Stomach (tissue), 9 donors: ENCODE measurements around the gene DFFB. TPM values are rescaled to one million over a fixed set of nuclear protein-coding genes. Genes with fewer than 3 reads are reported as not detected.

Source experiments
- DNase-seq, 2 donors: peaks; one replicate each; pipeline versions ENCODE4 v3.0.0 to v3.0.0-alpha.2; 2013 to 2019
- H3K27ac ChIP-seq, 5 donors: fragments of 200-600 bp in 4 of 5; sonication (generic) in 4 of 5; one replicate each; pipeline ENCODE4 v1.5.1; 2013 to 2019; ENCODE audit warnings: mild to moderate bottlenecking in 1 of 5, moderate library complexity in 1 of 5
- H3K27me3 ChIP-seq, 3 donors: fragments of 200-600 bp; sonication (generic); one replicate each; pipeline ENCODE4 v1.5.1; 2017 to 2019; ENCODE audit warnings: mixed run types in 1 of 3
- H3K36me3 ChIP-seq, 4 donors: fragments of 200-600 bp; sonication (generic); 1 replicate in 3 of 4; 2 replicates in 1 of 4; pipeline ENCODE4 v1.5.1; 2016 to 2019
- H3K4me1 ChIP-seq, 4 donors: fragments of 200-600 bp; sonication (generic); one replicate each; pipeline ENCODE4 v1.5.1; 2016 to 2019
- H3K4me3 ChIP-seq, 4 donors: fragments of 200-600 bp; sonication (generic) in 3 of 4; one replicate each; pipeline ENCODE4 v1.5.1; 2016 to 2019; ENCODE audit warnings: mild to moderate bottlenecking in 1 of 4
- H3K9me3 ChIP-seq, 4 donors: fragments of 200-600 bp; sonication (generic); one replicate each; pipeline ENCODE4 v1.5.1; 2016 to 2019
- EP300 ChIP-seq: sonication (generic); formaldehyde crosslinking; IDR thresholded peaks from one replicate; pipeline ENCODE4 v1.6.1; 2017; ENCODE audit warnings: antibody characterized with exemption
- POLR2A ChIP-seq, 4 donors: fragments of 450-650 bp; IDR thresholded peaks; one replicate each; pipeline ENCODE4 v1.6.1; 2016; ENCODE audit warnings: antibody characterized with exemption in 4 of 4, control low read depth in 2 of 4, mild to moderate bottlenecking in 1 of 4, moderate library complexity in 1 of 4
- POLR2AphosphoS5 ChIP-seq, 3 donors: sonication (generic); formaldehyde crosslinking; IDR thresholded peaks; one replicate each; pipeline ENCODE4 v1.6.1; 2016; ENCODE audit warnings: antibody characterized with exemption in 3 of 3
- WGBS, 5 donors: extraction: QIAGEN DNeasy Blood & Tissue Kit in 3 of 5; methylation state at CpG; one replicate each; pipeline versions ENCODE4 v1.1.5 to v1.1.7; 2013 to 2018; 5-methylcytosine and 5-hydroxymethylcytosine counted together
- intact Hi-C: fragments of 100-400 bp; cut with DNase I; formaldehyde crosslinking; loops from one replicate; pipeline ENCODE4 v1.15.1; 2023; ENCODE audit warnings: low total_unique reads
- polyA plus RNA-seq, 3 donors: library from polyadenylated mRNA; stranded (reverse); fragments of 200-250 nt; gene quantifications; one replicate each; pipeline ENCODE4 v1.2.3, GENCODE V29; 2013
- total RNA-seq, 5 donors: library from RNA; depleted of rRNA; stranded (reverse); fragments of >200 nt; gene quantifications; one replicate each; pipeline versions ENCODE4 v1.1.0 to v1.2.3, GENCODE V29; 2014 to 2016
- TF ChIP-seq, protein P1 (sequence below), 7 experiments: fragments of 450-650 bp in 4 of 7; fragments of 200-600 bp in 3 of 7; sonication (generic) in 3 of 7; IDR thresholded peaks; one replicate each; pipeline ENCODE4 v1.5.1; 2016 to 2019; ENCODE audit warnings: antibody characterized with exemption in 7 of 7, control low read depth in 2 of 7, mild to moderate bottlenecking in 1 of 7
- donor health status: healthy with polysubstance abuse.
- donor health status: Bipolar disorder and iron deficiency.
- donor health status: healthy.

The DFFB gene
- total and polyA plus RNA-seq, 8 donors = 1.2 to 9.3 (median 4.8) TPM

DNA sequence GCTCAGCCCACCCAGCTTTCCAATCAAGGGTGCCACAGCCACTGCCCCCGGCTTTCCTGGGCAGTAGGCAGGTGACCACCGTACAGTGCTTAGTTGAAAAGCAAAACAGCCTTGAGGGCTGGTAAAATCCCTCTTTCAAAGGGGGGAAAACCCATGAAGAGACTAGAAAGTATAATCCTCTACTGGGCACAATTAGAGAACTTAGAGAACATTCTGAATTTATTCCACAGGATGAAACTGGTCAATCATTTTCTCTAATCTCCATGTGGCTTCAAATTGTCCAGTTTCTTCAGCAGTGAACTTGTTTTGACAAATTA is 45.7 kb upstream of the DFFB start:
- Histone ChIP-seq H3K27me3 (peaks cover 0 to 8% (median 0%) of the 10 kb centered on the region in 3 donors), H3K4me3 (no peak overlapping the region), H3K27ac (no peak overlapping the region), H3K36me3 (peaks cover 15 to 34% (median 31%) of the 10 kb centered on the region in 4 donors), H3K9me3 (no peaks in the 10 kb centered on the region), H3K4me1 (no peaks in the 10 kb centered on the region)
- intact Hi-C loops = no loop called here
- WGBS, 5 donors = 42 to 68% (median 51%) methylated on average over 2 of the region's 2 CpGs
- DNase-seq = no peak
- no peak for TF ChIP-seq EP300
- TF ChIP-seq POLR2A (IDR thresholded peaks at IDR 0.05) = no peak
- TF ChIP-seq, protein P1, sequence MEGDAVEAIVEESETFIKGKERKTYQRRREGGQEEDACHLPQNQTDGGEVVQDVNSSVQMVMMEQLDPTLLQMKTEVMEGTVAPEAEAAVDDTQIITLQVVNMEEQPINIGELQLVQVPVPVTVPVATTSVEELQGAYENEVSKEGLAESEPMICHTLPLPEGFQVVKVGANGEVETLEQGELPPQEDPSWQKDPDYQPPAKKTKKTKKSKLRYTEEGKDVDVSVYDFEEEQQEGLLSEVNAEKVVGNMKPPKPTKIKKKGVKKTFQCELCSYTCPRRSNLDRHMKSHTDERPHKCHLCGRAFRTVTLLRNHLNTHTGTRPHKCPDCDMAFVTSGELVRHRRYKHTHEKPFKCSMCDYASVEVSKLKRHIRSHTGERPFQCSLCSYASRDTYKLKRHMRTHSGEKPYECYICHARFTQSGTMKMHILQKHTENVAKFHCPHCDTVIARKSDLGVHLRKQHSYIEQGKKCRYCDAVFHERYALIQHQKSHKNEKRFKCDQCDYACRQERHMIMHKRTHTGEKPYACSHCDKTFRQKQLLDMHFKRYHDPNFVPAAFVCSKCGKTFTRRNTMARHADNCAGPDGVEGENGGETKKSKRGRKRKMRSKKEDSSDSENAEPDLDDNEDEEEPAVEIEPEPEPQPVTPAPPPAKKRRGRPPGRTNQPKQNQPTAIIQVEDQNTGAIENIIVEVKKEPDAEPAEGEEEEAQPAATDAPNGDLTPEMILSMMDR (IDR thresholded peaks at IDR 0.05) = no peak
- no peak for TF ChIP-seq POLR2AphosphoS5 (IDR thresholded peaks at IDR 0.05)

DNA sequence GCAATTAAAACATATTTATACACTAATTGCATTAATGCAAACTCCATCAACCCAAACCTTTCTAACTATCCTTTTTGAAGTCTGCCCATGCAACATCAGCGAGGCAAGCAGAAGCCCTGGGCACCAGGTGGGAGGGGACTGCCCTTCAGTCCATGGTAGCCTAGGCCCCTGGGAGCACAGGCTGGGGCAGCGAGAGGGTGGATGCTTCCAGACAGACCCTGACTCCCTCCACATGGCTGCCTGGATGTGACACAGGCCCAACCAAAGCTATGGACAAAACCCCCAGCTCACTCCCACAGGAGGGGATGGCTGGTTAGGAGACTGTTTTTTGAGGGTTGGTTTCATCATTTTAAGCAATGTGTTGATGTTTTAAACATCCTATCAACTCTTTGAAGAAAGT is 43.2 kb upstream of the DFFB start:
- Histone ChIP-seq H3K27ac (no peak overlapping the region), H3K36me3 (peaks cover 15 to 56% (median 45%) of the 10 kb centered on the region in 4 donors), H3K4me3 (no peak overlapping the region), H3K9me3 (no peaks in the 10 kb centered on the region), H3K27me3 (no peaks in the 10 kb centered on the region), H3K4me1 (no peaks in the 10 kb centered on the region)
- DNase-seq = no peak
- intact Hi-C loops = no loop called here
- WGBS, 5 donors = 94 to 98% (median 97%) methylated on average over 2 of the region's 2 CpGs
- TF ChIP-seq POLR2AphosphoS5 (IDR thresholded peaks at IDR 0.05) = no peak

DNA sequence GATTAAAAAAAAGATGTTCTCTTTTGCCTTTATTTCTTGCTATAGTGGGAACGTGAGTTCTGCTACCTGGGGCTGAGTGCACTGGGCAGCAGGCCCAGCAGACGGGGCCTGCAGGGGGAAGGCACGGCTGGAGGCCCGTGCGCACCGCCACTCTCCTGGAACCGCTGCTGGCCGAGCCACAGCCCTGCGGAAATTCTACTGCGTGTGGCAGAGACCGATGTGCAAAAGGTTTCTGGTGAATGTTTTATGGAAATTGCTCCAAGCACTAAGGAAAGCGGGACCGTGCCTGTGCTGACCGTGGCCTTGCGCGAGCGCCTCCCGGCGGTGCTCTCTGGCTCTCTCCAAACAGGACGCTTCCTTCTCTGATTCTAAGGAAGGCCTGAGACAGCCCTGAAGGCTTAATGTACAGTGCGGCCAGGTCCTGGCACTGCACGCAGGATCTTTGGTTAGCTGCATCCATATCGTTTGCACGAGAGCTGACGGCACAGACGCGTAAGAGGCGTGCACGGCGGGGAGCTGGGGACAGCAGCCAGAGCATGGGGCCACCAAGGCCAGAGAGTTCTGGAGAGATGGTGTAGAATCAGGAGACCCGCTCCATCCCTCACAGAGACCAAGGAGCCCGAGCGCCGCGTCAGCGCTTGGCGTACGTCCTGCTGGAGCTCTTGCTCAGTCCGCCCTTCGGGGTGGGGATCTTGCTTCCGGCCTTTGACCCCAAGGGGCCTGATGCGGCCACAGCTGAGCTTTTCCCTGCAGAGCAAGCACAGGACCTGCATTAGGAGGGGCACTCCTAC is 42.3 kb upstream of the DFFB start:
- TF ChIP-seq POLR2A (IDR thresholded peaks at IDR 0.05) (no peak), POLR2AphosphoS5 (IDR thresholded peaks at IDR 0.05) (no peak), EP300 (no peak)
- TF ChIP-seq, protein P1 (IDR thresholded peaks at IDR 0.05) = no peak
- no peak overlapping the region for H3K27ac ChIP-seq
- H3K4me1 ChIP-seq = no peaks in the 10 kb centered on the region
- H3K9me3 ChIP-seq = no peaks in the 10 kb centered on the region
- no peak overlapping the region for H3K4me3 ChIP-seq
- no peak for DNase-seq
- peaks cover 18 to 65% (median 54%) of the 10 kb centered on the region in 4 donors for H3K36me3 ChIP-seq
- intact Hi-C loops = no loop called here
- no peaks in the 10 kb centered on the region for H3K27me3 ChIP-seq
- 89 to 92% (median 91%) methylated on average over 42 of the region's 42 CpGs for WGBS, 5 donors

DNA sequence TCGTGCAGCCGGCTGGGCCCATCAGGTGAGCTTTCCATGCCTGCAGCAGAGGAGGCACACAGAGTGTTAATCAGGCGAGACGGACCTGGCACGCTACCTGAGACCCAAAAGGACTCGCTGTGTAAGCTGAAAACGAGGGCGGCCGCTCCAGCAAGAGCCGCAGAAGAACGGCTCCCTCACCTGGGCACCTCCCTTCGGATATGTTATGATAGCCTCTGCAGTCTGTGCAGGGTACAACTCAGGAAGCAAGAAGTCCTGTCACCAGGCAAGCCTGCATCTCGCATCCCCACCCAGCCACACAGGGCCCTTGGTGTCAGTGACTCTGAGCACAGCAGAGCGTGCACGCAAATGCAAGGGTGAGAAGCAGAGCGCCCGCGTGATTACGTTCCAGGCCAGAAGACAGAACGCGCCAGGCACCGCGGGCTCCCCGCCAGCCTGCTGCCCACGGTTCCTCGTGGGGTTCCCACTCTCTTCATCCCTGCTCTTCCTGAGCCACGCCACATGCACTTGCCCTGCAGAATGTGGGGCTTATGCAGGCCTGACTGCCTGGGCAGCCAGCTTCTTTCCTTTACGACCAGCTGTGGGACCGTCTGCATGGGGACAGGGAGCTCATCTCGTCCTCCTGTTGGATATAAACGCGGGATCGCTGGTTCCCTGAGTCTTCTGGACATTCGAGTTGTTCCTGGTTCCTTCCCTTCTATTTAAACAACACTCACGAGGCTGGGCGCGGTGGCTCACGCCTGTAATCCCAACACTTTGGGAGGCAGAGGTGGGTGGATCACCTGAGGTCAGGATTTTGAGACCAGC is 40.7 kb upstream of the DFFB start:
- no peak for DNase-seq
- intact Hi-C loops = no loop called here

More for the DNA sequence above, 40.7 kb upstream of the DFFB start:
- TF ChIP-seq POLR2AphosphoS5 (IDR thresholded peaks at IDR 0.05) (no peak), POLR2A (IDR thresholded peaks at IDR 0.05) (no peak), EP300 (no peak)
- TF ChIP-seq, protein P1 (IDR thresholded peaks at IDR 0.05) = no peak
- Histone ChIP-seq H3K36me3 (peaks cover 33 to 81% (median 69%) of the 10 kb centered on the region in 4 donors), H3K27ac (no peak overlapping the region), H3K9me3 (no peaks in the 10 kb centered on the region), H3K27me3 (no peaks in the 10 kb centered on the region), H3K4me3 (no peak overlapping the region), H3K4me1 (no peaks in the 10 kb centered on the region)
- WGBS, 5 donors = 89 to 90% (median 90%) methylated on average over 37 to 38 of the region's 38 CpGs
